Omental fat pad (tissue), 4 donors: Measurements from ENCODE around the gene SMG6. TPM values are rescaled to one million over a fixed set of nuclear protein-coding genes. Genes with fewer than 3 reads are reported as not detected.

Experiments
- ATAC-seq: fragments of 150-250 bp; one replicate; pipeline ENCODE4 v1.9.1; 2016; ENCODE audit warnings: mild to moderate bottlenecking, moderate library complexity; ENCODE audit not compliant: low FRiP score
- DNase-seq: peaks from one replicate; pipeline ENCODE4 v3.0.0-alpha.2; 2019; ENCODE audit warnings: low spot score
- total RNA-seq, 4 donors: library from RNA; depleted of rRNA; stranded (reverse); fragments of >200 nt; gene quantifications; one replicate each; pipeline ENCODE4 v1.1.0, GENCODE V29; 2016
- TF ChIP-seq, protein P1 (sequence below), 3 donors: fragments of 450-650 bp; IDR thresholded peaks; one replicate each; pipeline ENCODE4 v1.5.1; 2016 to 2017; ENCODE audit warnings: antibody characterized with exemption in 3 of 3, mild to moderate bottlenecking in 3 of 3, moderate library complexity in 2 of 3

SMG6 gene
- total RNA-seq, 4 donors from 2014 or later = 19.1 to 36.1 (median 25.1) TPM

DNA sequence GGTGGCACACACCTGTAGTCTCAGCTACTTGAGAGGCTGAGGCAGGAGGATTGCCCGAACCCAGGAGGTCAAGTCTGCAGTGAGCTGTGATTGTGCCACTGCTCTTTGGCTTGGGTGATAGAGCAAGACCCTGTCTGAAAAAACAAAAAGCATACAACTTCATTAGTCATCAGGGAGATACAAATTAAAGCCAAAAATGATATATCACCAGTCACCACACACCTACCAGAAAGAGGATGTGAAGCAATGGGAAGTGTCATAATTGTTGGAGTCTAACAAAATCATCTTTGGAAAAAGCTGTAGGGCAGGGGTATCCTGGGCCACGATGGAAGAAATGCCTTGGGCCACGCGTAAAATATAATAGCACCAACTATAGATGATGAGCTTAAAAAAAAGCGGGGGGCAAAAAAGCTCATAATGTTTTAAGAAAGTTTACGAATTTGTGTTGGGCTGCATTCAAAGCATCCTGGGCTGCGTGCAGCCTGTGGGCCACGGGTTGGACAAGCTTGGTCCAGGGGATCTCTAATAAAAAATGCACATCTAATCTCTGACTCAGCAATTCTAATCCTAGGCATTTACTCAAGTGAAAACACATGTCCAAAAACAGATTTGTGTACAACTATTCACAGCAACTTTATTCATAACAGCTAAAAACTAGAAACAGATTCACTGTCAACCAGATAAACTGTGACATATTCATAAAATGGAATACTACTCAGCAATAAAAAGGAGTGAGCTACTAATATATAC is 182.8 kb downstream of the SMG6 start:
- DNase-seq (no peak), ATAC-seq (no peak)
- TF ChIP-seq, protein P1, sequence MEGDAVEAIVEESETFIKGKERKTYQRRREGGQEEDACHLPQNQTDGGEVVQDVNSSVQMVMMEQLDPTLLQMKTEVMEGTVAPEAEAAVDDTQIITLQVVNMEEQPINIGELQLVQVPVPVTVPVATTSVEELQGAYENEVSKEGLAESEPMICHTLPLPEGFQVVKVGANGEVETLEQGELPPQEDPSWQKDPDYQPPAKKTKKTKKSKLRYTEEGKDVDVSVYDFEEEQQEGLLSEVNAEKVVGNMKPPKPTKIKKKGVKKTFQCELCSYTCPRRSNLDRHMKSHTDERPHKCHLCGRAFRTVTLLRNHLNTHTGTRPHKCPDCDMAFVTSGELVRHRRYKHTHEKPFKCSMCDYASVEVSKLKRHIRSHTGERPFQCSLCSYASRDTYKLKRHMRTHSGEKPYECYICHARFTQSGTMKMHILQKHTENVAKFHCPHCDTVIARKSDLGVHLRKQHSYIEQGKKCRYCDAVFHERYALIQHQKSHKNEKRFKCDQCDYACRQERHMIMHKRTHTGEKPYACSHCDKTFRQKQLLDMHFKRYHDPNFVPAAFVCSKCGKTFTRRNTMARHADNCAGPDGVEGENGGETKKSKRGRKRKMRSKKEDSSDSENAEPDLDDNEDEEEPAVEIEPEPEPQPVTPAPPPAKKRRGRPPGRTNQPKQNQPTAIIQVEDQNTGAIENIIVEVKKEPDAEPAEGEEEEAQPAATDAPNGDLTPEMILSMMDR (IDR thresholded peaks at IDR 0.05) = no peak

DNA sequence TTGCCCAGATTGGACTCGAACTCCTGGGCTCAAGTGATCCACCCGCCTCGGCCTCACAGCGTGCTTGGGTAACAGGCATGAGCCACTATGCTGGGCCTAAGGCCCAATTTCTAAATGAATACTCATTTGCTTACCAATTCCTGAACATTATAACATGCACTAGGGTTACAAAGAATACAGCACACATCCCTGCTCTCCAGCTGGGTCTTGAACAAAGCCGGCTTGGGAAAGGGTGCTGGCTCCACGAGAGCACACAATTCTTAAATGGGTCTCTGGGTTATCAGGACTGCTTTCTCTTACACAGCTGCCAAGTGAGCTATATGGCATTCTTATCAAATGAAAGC is 190.3 kb downstream of the SMG6 start:
- ATAC-seq (no peak), DNase-seq (no peak)
- TF ChIP-seq, protein P1 (IDR thresholded peaks at IDR 0.05) = no peak

DNA sequence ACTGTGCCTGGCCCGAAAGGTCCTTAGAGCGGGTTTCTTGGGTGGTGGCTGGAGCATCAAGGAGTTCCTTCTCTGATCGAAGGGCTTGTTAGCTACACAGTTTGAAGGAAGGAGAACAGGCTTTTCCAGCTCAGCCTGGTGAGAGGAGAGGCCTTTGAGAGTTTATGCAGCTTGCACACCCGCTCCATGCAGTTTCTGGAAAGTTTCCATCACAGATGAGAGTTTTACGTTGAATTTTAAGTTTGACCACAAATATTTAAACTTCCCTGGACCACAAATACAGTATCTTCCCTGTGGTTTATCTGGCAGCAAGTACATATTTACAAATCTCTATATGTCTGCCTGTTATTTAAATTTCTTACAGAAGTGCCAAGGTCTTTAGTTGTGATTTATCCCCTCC is 191.9 kb downstream of the SMG6 start:
- ATAC-seq (no peak), DNase-seq (no peak)
- TF ChIP-seq, protein P1 (IDR thresholded peaks at IDR 0.05) = no peak

DNA sequence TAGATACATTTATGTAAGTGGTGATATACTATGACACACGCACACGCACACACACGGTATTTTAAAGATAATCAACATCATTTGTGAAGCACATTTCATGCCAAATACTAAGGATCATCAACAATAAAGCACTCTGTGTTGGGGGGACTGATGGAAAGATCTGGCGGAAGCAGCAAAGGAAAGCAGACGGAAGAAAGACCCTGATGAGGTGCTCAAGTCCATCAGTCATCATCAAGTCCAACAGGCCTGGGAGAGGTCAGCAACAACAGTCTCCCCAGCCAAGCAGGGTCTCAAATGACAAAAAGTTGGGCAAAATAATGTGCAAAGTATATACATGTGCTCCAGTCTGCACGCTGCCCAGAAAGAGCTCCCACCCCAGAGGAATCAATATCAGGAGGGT is 193.1 kb downstream of the SMG6 start:
- no peak for ATAC-seq
- TF ChIP-seq, protein P1 (IDR thresholded peaks at IDR 0.05) = no peak
- DNase-seq = no peak

DNA sequence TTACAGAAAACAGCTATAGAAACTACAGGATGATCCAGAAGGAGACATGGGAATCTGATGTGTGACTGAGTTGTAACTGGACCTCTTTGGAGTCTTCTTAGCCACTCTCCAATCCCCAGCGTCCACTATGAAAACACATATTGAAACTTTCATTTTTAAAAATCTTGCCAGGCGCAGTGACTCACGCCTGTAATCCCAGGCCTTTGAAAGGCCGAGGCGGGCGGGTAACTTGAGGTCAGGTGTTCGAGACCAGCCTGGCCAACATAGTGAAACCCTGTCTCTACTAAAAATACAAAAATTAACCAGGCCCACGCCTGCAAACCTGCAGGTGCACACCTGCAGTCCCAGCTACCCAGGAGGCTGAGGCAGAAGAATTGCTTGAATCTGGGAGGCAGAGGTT is 195.4 kb downstream of the SMG6 start:
- no peak for DNase-seq
- ATAC-seq = no peak
- TF ChIP-seq, protein P1 (IDR thresholded peaks at IDR 0.05) = no peak

DNA sequence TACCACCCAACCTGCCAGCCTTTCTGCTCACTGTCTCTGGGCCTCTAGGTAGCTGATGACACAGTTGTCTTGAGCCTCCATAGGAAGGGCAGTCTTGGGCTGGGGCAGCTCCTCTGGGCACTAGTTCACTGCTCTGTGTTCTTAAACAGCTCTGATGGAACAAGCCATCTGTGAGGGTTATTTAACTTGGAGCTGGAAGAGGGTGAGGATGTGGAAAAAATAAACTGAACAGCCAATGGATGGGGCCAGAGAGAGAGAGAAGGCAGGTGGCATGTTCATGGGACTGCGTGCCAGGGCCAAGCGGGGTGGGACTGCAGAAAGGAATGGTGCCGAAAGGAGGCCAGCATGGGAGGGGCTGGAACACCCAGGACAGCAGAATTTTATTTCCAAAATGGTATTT is 196.1 kb downstream of the SMG6 start:
- TF ChIP-seq, protein P1 (IDR thresholded peaks at IDR 0.05) = no peak
- ATAC-seq (no peak), DNase-seq (no peak)

DNA sequence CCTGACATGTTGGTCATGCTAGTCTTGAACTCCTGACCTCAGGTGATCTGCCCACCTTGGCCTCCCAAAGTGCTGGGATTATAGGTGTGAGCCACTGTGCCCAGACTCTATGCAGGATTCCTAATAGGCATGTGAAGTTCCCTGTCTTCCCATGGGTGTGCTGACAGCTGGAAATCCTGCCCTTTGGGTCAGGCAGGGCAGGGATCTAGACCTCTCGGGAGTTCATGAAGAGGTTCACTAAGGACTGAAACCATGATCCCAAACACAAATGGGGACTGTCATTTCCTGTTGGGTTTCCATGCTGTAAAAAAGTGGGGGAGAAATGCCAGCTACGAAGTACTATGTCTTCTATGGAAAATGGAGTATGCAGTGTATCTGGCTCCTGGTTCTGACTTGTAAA is 196.5 kb downstream of the SMG6 start:
- ATAC-seq = no peak
- DNase-seq = no peak

More for the DNA sequence above, 196.5 kb downstream of the SMG6 start:
- TF ChIP-seq, protein P1 (IDR thresholded peaks at IDR 0.05) = no peak
